Measurements from ENCODE around the gene EPS15.

DNA sequence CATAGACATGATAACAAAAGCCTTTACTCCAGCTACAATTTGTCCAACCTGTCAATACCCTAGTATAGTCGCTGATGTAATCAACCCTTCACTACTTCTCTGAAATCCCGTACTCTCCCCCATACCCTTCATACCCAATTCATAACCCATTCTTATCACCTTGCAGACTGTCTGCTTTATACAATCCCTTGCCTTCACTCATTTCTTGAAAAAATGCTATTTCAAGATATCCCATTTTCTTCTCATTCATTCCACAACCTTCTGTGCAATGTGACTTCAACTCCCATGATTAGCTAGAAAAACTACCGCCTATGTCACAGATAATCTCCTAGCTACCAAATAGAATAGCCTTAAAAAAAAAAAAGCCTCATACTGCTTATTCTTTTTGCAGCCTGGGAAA, 49.5 kb downstream of the EPS15 start:
- TF ChIP-seq CTCF (IDR thresholded peaks at IDR 0.05) (no peak), POLR2A (IDR thresholded peaks at IDR 0.05) (no peak)

All from tibial nerve (tissue), 3 donors.